ENCODE results near the gene EREG.

DNA sequence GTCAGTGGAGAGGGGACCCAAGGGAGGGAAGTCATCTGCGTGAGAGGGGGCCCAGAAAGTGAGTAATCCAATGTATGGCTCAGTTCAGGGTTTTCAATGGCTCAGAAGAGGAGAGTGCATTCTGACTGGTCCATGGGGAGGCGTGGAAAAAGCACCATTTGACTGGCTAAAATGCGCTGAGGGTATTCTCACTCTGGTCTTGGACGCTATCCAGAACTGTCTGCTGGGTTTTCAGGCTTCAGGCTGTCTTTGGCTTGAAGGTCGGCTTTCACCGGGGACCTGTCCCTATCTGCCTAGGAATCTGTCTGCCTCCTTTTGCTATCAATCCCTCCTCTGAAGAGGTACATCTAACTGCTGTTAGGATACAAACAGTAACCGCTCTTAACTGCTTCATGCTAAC is 30.3 kb upstream of the EREG start:
- TF ChIP-seq, protein P1, sequence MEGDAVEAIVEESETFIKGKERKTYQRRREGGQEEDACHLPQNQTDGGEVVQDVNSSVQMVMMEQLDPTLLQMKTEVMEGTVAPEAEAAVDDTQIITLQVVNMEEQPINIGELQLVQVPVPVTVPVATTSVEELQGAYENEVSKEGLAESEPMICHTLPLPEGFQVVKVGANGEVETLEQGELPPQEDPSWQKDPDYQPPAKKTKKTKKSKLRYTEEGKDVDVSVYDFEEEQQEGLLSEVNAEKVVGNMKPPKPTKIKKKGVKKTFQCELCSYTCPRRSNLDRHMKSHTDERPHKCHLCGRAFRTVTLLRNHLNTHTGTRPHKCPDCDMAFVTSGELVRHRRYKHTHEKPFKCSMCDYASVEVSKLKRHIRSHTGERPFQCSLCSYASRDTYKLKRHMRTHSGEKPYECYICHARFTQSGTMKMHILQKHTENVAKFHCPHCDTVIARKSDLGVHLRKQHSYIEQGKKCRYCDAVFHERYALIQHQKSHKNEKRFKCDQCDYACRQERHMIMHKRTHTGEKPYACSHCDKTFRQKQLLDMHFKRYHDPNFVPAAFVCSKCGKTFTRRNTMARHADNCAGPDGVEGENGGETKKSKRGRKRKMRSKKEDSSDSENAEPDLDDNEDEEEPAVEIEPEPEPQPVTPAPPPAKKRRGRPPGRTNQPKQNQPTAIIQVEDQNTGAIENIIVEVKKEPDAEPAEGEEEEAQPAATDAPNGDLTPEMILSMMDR (IDR thresholded peaks at IDR 0.05): no peak
- no peak for TF ChIP-seq POLR2A (IDR thresholded peaks at IDR 0.05)
